GM18951 (cell line): ENCODE data around the gene IFI16.
A peak's percentile ranks its signal among the peaks of the same experiment; 100 is the strongest.
"Not testable (repeated sequence)": the region's sequence is repeated elsewhere in the genome, so short reads cannot be mapped to it uniquely, and the experiment has no call there.

Experiments used
- POLR2A ChIP-seq: IDR thresholded peaks from 4 replicates; pipeline ENCODE4 v1.6.1; 2011; ENCODE audit warnings: mild to moderate bottlenecking; ENCODE audit not compliant: insufficient read length, insufficient read depth; ENCODE audit errors: extremely low read depth
- in situ Hi-C: fragments of 300-500 bp; cut with MboI; formaldehyde crosslinking; loops from one replicate; pipeline ENCODE4 v1.12.0; 2022; ENCODE audit warnings: low sequenced_read_pairs, mixed read lengths, inconsistent platforms; ENCODE audit not compliant: unreplicated experiment

The IFI16 gene

DNA sequence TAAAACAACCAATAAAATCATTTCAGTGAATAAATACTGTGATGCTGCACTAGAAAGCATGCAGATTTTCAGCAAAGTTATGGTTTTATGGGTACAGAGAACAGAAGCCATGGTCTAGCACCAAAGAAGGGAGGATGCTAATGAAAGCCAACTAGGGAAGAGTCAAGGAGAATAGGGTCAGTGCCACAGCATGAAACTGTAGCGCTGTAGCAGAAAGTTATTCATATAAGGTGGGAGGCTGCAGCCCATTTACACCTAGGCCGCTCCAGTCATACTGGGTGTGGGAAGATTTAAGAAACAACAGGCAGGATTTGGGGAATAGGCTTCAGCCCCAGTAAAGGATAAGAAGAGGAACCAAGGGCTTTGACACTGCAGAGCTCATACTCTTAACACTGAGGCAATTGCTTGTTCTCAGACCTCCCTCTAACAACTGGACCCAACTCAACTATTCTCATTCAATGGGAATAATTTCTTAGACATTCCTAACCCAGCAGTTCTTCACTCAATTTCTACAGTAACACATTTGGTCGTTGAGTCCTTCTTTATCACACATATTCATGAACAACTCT is 4.4 kb downstream of the IFI16 start:
- in situ Hi-C loops: no loop called here

DNA sequence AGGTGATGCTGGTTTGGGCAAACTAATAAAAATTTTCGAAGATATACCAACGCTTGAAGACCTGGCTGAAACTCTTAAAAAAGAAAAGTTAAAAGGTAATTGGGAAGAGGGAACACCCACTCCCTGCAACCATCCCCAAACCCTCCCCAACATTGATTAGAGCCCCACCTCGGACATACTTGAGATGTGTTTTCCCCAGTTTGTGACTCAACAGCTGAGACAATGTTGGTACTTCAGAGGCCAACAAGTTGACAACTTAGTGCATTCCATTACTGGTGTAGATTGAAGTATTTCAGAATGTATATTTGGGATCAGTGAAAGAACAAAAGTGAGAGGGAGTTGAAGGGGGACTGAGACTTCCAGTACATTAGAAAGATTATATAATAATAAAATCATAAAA is 5.1 kb downstream of the IFI16 start:
- in situ Hi-C loops: no loop called here
- TF ChIP-seq POLR2A: no peak

More for the DNA sequence above, 4.4 kb downstream of the IFI16 start:
- no peak for TF ChIP-seq POLR2A

DNA sequence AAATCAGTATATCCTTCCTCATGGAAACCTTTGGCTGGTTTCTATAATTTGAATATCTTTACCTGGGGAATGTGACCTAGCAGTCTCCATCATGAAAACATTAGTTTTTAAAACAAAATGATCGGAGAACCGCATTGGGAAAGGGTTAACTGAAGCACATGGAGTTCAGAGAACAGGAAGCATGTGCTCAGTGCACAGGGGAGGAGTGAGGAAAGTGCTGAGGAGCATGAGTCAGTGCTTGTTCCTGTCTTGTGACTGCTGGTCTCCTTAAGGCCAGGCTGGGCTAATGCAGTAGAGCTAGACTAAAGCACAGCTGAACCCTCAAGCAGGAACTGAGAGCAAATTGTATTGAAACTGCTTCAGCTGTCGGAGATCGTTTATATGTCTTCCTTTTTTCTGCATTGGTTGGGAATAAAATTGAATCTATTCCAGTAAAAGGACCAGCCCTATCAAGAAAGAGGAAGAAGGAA is 5.8 kb downstream of the IFI16 start:
- peak; percentile 48 for TF ChIP-seq POLR2A
- in situ Hi-C loops: no loop called here

DNA sequence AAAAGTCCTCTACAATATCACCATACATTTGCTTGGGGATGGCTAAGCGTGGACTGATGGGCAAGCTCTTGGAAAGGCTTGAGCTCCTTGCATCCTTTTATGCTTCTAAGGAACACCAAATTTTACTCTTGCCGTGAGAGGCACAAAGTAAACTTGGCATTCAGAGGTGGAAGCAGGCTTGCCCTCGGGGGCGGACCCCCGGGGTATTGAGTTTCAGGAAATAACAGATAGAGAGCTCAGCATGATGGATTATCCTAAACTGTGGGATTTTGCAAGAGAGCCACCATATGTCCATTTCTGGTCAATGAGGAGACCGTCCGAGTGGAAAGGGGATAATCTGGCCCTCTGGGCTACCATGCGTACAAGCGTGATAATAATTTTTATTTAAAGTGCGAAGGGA is 14.0 kb downstream of the IFI16 start:
- in situ Hi-C loops: no loop called here

GRCh38 chr1:159025043-159025442 is 15.3 kb downstream of the IFI16 start:
- TF ChIP-seq POLR2A: no peak
- in situ Hi-C loops: no loop called here

More for the DNA sequence above, 14.0 kb downstream of the IFI16 start:
- no peak for TF ChIP-seq POLR2A

- in situ Hi-C loops: not testable (repeated sequence)
These were observed 17.1 kb downstream of the IFI16 start for GRCh38 chr1:159026841-159027240.

- in situ Hi-C loops: no loop called here
- TF ChIP-seq POLR2A: no peak
These were observed 20.6 kb downstream of the IFI16 start for GRCh38 chr1:159030311-159030710.

GRCh38 chr1:159030877-159031447 is 21.3 kb downstream of the IFI16 start:
- in situ Hi-C loops: no loop called here
- TF ChIP-seq POLR2A: no peak

GRCh38 chr1:159040206-159040605 is 30.5 kb downstream of the IFI16 start:
- TF ChIP-seq POLR2A: no peak
- in situ Hi-C loops: no loop called here

GRCh38 chr1:159040893-159041724 is 31.4 kb downstream of the IFI16 start:
- in situ Hi-C loops: no loop called here
- TF ChIP-seq POLR2A: no peak

DNA sequence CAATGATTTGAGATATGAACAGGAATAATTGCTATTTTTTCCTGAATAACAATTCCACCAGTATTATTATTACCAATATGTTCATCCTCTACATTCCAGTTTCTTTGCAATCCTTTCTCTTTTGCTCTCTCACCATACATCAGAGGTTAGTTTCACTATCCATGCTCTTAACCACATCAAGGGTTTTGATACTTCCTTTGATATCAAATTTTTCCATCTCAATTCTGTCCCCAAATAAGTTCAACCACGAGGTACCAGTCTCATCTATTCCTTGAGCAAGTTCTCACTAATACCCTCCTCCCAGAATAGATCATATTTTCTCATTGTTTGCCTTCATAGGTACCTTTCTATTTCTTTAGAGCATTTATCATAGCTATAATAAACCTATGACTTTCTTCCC is 36.8 kb downstream of the IFI16 start:
- in situ Hi-C loops: not testable (repeated sequence)

- in situ Hi-C loops: loop anchor here (25.0 kb wide), 1 partner anchor 764 kb away; the partner anchor contains the start of gene CD1C
- TF ChIP-seq POLR2A: no peak
These were observed 41.7 kb downstream of the IFI16 start for GRCh38 chr1:159051436-159051835.

- in situ Hi-C loops: loop anchor here (25.0 kb wide), 1 partner anchor 767 kb away; the partner anchor contains the start of gene CD1C
- no peak for TF ChIP-seq POLR2A
These were observed 44.7 kb downstream of the IFI16 start for GRCh38 chr1:159054427-159054826.
